Natural killer cell (primary cell): ENCODE data around the gene KRT76. TPM values are rescaled to one million over a fixed set of nuclear protein-coding genes. Genes with fewer than 3 reads are reported as not detected.

Source experiments
- ATAC-seq, 3 donors: fragments of 150-1000 bp in 2 of 3; fragments of 200-7000 bp in 1 of 3; cut with Tn5 transposase; 1 replicate in 1 of 3; 2 replicates in 2 of 3; pipeline ENCODE4 v1.10.0; 2021; ENCODE audit warnings: mild to moderate bottlenecking in 2 of 3, moderate library complexity in 2 of 3
- DNase-seq, 2 donors: peaks; one replicate each; pipeline versions ENCODE4 v3.0.0 to v3.0.0-alpha.2; 2013 to 2021; ENCODE audit warnings: mixed read lengths in 1 of 2
- H3K27ac ChIP-seq: one replicate; pipeline ENCODE4 v1.5.1; 2013; ENCODE audit warnings: mild to moderate bottlenecking, low read length
- H3K27me3 ChIP-seq: one replicate; pipeline ENCODE4 v1.6.1; 2013; ENCODE audit warnings: low read length; ENCODE audit not compliant: control insufficient read depth, insufficient read depth
- H3K36me3 ChIP-seq: one replicate; pipeline ENCODE4 v1.6.1; 2013; ENCODE audit warnings: low read length; ENCODE audit not compliant: control insufficient read depth, insufficient read depth
- H3K4me1 ChIP-seq: one replicate; pipeline ENCODE4 v1.6.1; 2013; ENCODE audit warnings: low read length; ENCODE audit not compliant: control insufficient read depth, insufficient read depth
- H3K4me3 ChIP-seq: one replicate; pipeline ENCODE4 v1.5.1; 2013; ENCODE audit warnings: low read length
- H3K9me3 ChIP-seq: one replicate; pipeline ENCODE4 v1.6.1; 2013; ENCODE audit warnings: low read length; ENCODE audit not compliant: control insufficient read depth, insufficient read depth
- H3K27ac Mint-ChIP-seq, 2 donors: one replicate each; pipeline ENCODE4 v1.8.0; 2022; ENCODE audit warnings: mild to moderate bottlenecking in 2 of 2, mixed read lengths in 2 of 2, moderate library complexity in 1 of 2
- H3K27me3 Mint-ChIP-seq, 2 donors: one replicate each; pipeline ENCODE4 v1.8.0; 2022; ENCODE audit warnings: low read depth in 2 of 2, mixed read lengths in 2 of 2
- H3K36me3 Mint-ChIP-seq: one replicate; pipeline ENCODE4 v1.8.0; 2022; ENCODE audit warnings: mixed read lengths
- H3K4me1 Mint-ChIP-seq, 2 donors: one replicate each; pipeline ENCODE4 v1.8.0; 2022; ENCODE audit warnings: mixed read lengths in 2 of 2
- H3K4me3 Mint-ChIP-seq: one replicate; pipeline ENCODE4 v1.8.0; 2022; ENCODE audit warnings: mild to moderate bottlenecking, moderate library complexity, mixed read lengths
- H3K9me3 Mint-ChIP-seq, 2 donors: one replicate each; pipeline ENCODE4 v1.8.0; 2022; ENCODE audit warnings: mixed read lengths in 2 of 2
- CTCF ChIP-seq: fragments of 200-600 bp; IDR thresholded peaks from one replicate; pipeline ENCODE4 v1.8.0; 2022; ENCODE audit warnings: antibody characterized with exemption
- WGBS: methylation state at CpG from one replicate; pipeline ENCODE4 v1.1.7; 2013; ENCODE audit warnings: missing lambda C conversion rate; ENCODE audit not compliant: insufficient coverage; 5-methylcytosine and 5-hydroxymethylcytosine counted together
- intact Hi-C: fragments of 100-400 bp; cut with micrococcal nuclease; formaldehyde crosslinking; loops from one replicate; pipeline ENCODE4 v1.14.2; 2022
- total RNA-seq, 4 donors: library from RNA; stranded (reverse); fragments of 120-200 nt in 1 of 4; gene quantifications; one replicate each; pipeline versions ENCODE4 v1.2.3 to v1.2.4, GENCODE V29; 2013 to 2022

Gene KRT76
- total RNA-seq, 3 donors from 2014 or later (not counting 1 experiment from before 2014, with no cell fraction given): not detected

- Histone ChIP-seq H3K4me3 (no peak overlapping the region), H3K4me1 (no peaks in the 10 kb centered on the region), H3K36me3 (no peaks in the 10 kb centered on the region), H3K9me3 (no peaks in the 10 kb centered on the region), H3K27ac (no peak overlapping the region), H3K27me3 (no peaks in the 10 kb centered on the region)
- 81% methylated on average over 4 of the region's 4 CpGs for WGBS
- Mint-ChIP-seq H3K9me3 (no peaks in the 10 kb centered on the region), H3K4me1 (peaks cover 0 to 16% of the 10 kb centered on the region in 2 donors), H3K4me3 (no peak overlapping the region), H3K36me3 (no peaks in the 10 kb centered on the region), H3K27ac (no peak overlapping the region), H3K27me3 (peaks cover 6 to 14% of the 10 kb centered on the region in 2 donors)
- no peak for TF ChIP-seq CTCF
- intact Hi-C loops: no loop called here
- DNase-seq (no peak), ATAC-seq (no peak)
Observed at GRCh38 chr12:52821071-52821730, 44.1 kb upstream of the KRT76 start.

- DNase-seq: no peak
- Histone ChIP-seq H3K36me3 (no peaks in the 10 kb centered on the region), H3K9me3 (no peaks in the 10 kb centered on the region), H3K27me3 (no peaks in the 10 kb centered on the region), H3K27ac (no peak overlapping the region), H3K4me3 (no peak overlapping the region), H3K4me1 (no peaks in the 10 kb centered on the region)
- TF ChIP-seq CTCF: no peak
- Mint-ChIP-seq H3K27ac (no peak overlapping the region), H3K4me3 (no peak overlapping the region), H3K9me3 (no peaks in the 10 kb centered on the region), H3K4me1 (peaks cover 0 to 16% of the 10 kb centered on the region in 2 donors), H3K36me3 (no peaks in the 10 kb centered on the region), H3K27me3 (peaks cover 6 to 14% of the 10 kb centered on the region in 2 donors)
- 82% methylated on average over 4 of the region's 6 CpGs for WGBS
- no peak for ATAC-seq
- intact Hi-C loops: no loop called here
Observed at GRCh38 chr12:52820521-52820920, 43.4 kb upstream of the KRT76 start.

GRCh38 chr12:52819731-52820510, 42.8 kb upstream of the KRT76 start:
- no peak for TF ChIP-seq CTCF
- Histone ChIP-seq H3K27ac (no peak overlapping the region), H3K4me1 (no peaks in the 10 kb centered on the region), H3K27me3 (no peaks in the 10 kb centered on the region), H3K9me3 (no peaks in the 10 kb centered on the region), H3K4me3 (no peak overlapping the region), H3K36me3 (no peaks in the 10 kb centered on the region)
- Mint-ChIP-seq H3K4me3 (no peak overlapping the region), H3K36me3 (no peaks in the 10 kb centered on the region), H3K27me3 (peaks cover 6 to 14% of the 10 kb centered on the region in 2 donors), H3K9me3 (no peaks in the 10 kb centered on the region), H3K27ac (no peak overlapping the region), H3K4me1 (peaks cover 0 to 16% of the 10 kb centered on the region in 2 donors)
- ATAC-seq (no peak), DNase-seq (no peak)
- intact Hi-C loops: no loop called here
- 87% methylated on average over 7 of the region's 7 CpGs for WGBS
